HEK293 (cell line): ENCODE results near the gene TMEM72.

Source experiments
- CTCF ChIA-PET: fragments of 350-600 bp; formaldehyde crosslinking; extraction: SDS; loops from one replicate; lab custom pipeline; 2021; ENCODE audit warnings: antibody characterized with exemption; lab: Yijun Ruan, JAX
- POLR2A ChIA-PET: fragments of 300-600 bp; formaldehyde crosslinking; extraction: SDS; loops from one replicate; lab custom pipeline; 2020; ENCODE audit warnings: antibody characterized with exemption, inconsistent platforms; lab: Yijun Ruan, JAX
- H3K27ac ChIP-seq: fragments of 200-500 bp; sonication (Bioruptor generic); 2 replicates; pipeline ENCODE4 v1.5.1; 2014; ENCODE audit warnings: low read depth, low read length, control low read depth, inconsistent platforms; ENCODE audit errors: extremely low read depth
- H3K36me3 ChIP-seq, 2 experiments: fragments of 200-500 bp in 1 of 2; sonication (Bioruptor generic) in 1 of 2; 1 replicate in 1 of 2; 2 replicates in 1 of 2; pipeline ENCODE4 v1.5.1; 2014 to 2017; ENCODE audit warnings: inconsistent platforms in 2 of 2, low read length in 2 of 2; ENCODE audit not compliant: control insufficient read depth in 2 of 2, insufficient read depth in 1 of 2
- H3K4me1 ChIP-seq: fragments of 200-500 bp; sonication (Bioruptor generic); 2 replicates; pipeline ENCODE4 v1.5.1; 2014; ENCODE audit warnings: mild to moderate bottlenecking, low read length, inconsistent platforms; ENCODE audit not compliant: control insufficient read depth, insufficient read depth
- H3K4me3 ChIP-seq: 2 replicates; pipeline ENCODE4 v1.5.1; 2011; ENCODE audit warnings: low read depth, mild to moderate bottlenecking, control low read depth, low read length, moderate library complexity
- H3K9me3 ChIP-seq: fragments of 200-500 bp; sonication (Bioruptor generic); 2 replicates; pipeline ENCODE4 v1.5.1; 2014; ENCODE audit warnings: low read depth, low read length, inconsistent platforms; ENCODE audit not compliant: control insufficient read depth, insufficient read depth
- BCL11B ChIP-seq: fragments of 450-650 bp; formaldehyde crosslinking; IDR thresholded peaks from 2 replicates; pipeline ENCODE4 v1.5.1; 2016; ENCODE audit warnings: low read depth, missing biosample characterization, missing genetic modification characterization
- BCL6B ChIP-seq: fragments of 450-650 bp; formaldehyde crosslinking; IDR thresholded peaks from 2 replicates; pipeline ENCODE4 v1.5.1; 2017; ENCODE audit warnings: missing biosample characterization, missing genetic modification characterization
- PATZ1 ChIP-seq: fragments of 450-650 bp; formaldehyde crosslinking; IDR thresholded peaks from 2 replicates; pipeline ENCODE4 v1.5.1; 2016; ENCODE audit warnings: missing biosample characterization, missing genetic modification characterization
- PRDM4 ChIP-seq: fragments of 450-650 bp; formaldehyde crosslinking; IDR thresholded peaks from 2 replicates; pipeline ENCODE4 v1.5.1; 2017; ENCODE audit warnings: missing biosample characterization, missing genetic modification characterization
- TCF7L2 ChIP-seq: IDR thresholded peaks from 2 replicates; pipeline ENCODE4 v1.6.1; 2011; ENCODE audit warnings: low read depth, mild to moderate bottlenecking, inconsistent platforms, low read length, moderate library complexity, borderline replicate concordance
- ZFP37 ChIP-seq: fragments of 450-650 bp; formaldehyde crosslinking; IDR thresholded peaks from 2 replicates; pipeline ENCODE4 v1.5.1; 2016; ENCODE audit warnings: missing biosample characterization, missing genetic modification characterization
- ZNF10 ChIP-seq: fragments of 450-650 bp; formaldehyde crosslinking; IDR thresholded peaks from 2 replicates; pipeline ENCODE4 v1.5.1; 2017; ENCODE audit warnings: missing biosample characterization, missing genetic modification characterization
- ZNF169 ChIP-seq: fragments of 450-650 bp; formaldehyde crosslinking; IDR thresholded peaks from 2 replicates; pipeline ENCODE4 v1.5.1; 2016; ENCODE audit warnings: missing biosample characterization, missing genetic modification characterization
- ZNF211 ChIP-seq: fragments of 450-650 bp; formaldehyde crosslinking; IDR thresholded peaks from 2 replicates; pipeline ENCODE4 v1.5.1; 2016; ENCODE audit warnings: low read depth, missing biosample characterization, missing genetic modification characterization
- ZNF223 ChIP-seq: fragments of 450-650 bp; formaldehyde crosslinking; IDR thresholded peaks from 2 replicates; pipeline ENCODE4 v1.5.1; 2016; ENCODE audit warnings: missing biosample characterization, missing genetic modification characterization
- ZNF354C ChIP-seq: fragments of 450-650 bp; formaldehyde crosslinking; IDR thresholded peaks from 2 replicates; pipeline ENCODE4 v1.5.1; 2016; ENCODE audit warnings: missing biosample characterization, missing genetic modification characterization, low read depth, borderline replicate concordance
- ZNF558 ChIP-seq: fragments of 450-650 bp; formaldehyde crosslinking; IDR thresholded peaks from 2 replicates; pipeline ENCODE4 v1.5.1; 2016; ENCODE audit warnings: missing biosample characterization, missing genetic modification characterization
- ZNF654 ChIP-seq: fragments of 450-650 bp; formaldehyde crosslinking; IDR thresholded peaks from 2 replicates; pipeline ENCODE4 v1.5.1; 2016; ENCODE audit warnings: low read depth, missing biosample characterization, missing genetic modification characterization
- ZNF701 ChIP-seq: fragments of 450-650 bp; formaldehyde crosslinking; IDR thresholded peaks from 2 replicates; pipeline ENCODE4 v1.5.1; 2016; ENCODE audit warnings: missing biosample characterization, missing genetic modification characterization
- TF ChIP-seq, protein P1 (sequence below): fragments of 450-650 bp; formaldehyde crosslinking; IDR thresholded peaks from 2 replicates; pipeline ENCODE4 v1.5.1; 2016; ENCODE audit warnings: missing biosample characterization, missing genetic modification characterization
- TF ChIP-seq, protein P2 (sequence below): fragments of 450-650 bp; formaldehyde crosslinking; IDR thresholded peaks from 2 replicates; pipeline ENCODE4 v1.5.1; 2016; ENCODE audit warnings: missing biosample characterization, missing genetic modification characterization, borderline replicate concordance
- TF ChIP-seq, protein P3 (sequence below): fragments of 450-650 bp; formaldehyde crosslinking; IDR thresholded peaks from 2 replicates; pipeline ENCODE4 v1.5.1; 2016; ENCODE audit warnings: missing biosample characterization, missing genetic modification characterization

The TMEM72 gene

GRCh38 chr10:44895280-44895679 is 15.9 kb upstream of the TMEM72 start:
- ChIA-PET POLR2A (no interaction called here), CTCF (interaction anchor here (0.7 kb wide), 1 partner anchor 519 kb away, joined by 3 read pairs; no protein-coding TSS in a partner anchor)
- Histone ChIP-seq H3K27ac (no peak overlapping the region), H3K9me3 (no peaks in the 10 kb centered on the region), H3K36me3 (no peaks in the 10 kb centered on the region)
- TF ChIP-seq ZNF654 (tag by site-specific recombination): no peak
- TF ChIP-seq, all 188 proteins: peak for 0
- H3K4me1 ChIP-seq: no peaks in the 10 kb centered on the region
- H3K4me3 ChIP-seq: no peak overlapping the region

DNA sequence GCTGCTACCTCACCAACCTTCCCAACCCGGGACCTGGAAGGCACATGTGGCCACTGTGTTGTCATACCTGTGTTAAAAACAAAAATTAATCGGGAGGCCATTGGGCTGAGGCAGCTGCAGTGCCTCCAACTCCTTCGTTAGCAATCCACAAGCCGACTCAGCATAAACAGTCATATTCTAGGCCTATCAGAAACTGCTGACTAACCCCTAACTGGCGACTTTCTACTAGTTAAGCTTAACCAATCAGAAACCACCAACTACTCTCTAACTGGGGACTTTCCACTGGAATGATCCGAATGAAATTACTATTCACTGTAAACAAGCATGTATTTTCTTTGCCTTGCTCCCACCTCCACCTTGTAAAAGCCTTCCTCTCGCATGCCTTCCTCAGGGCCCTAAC is 14.1 kb upstream of the TMEM72 start:
- Histone ChIP-seq H3K36me3 (no peaks in the 10 kb centered on the region), H3K4me3 (no peak overlapping the region), H3K9me3 (no peaks in the 10 kb centered on the region), H3K27ac (no peak overlapping the region), H3K4me1 (no peaks in the 10 kb centered on the region)
- ChIA-PET POLR2A (no interaction called here), CTCF (no interaction called here)
- TF ChIP-seq TCF7L2: no peak
- no peak for TF ChIP-seq ZNF10
- no peak for TF ChIP-seq ZFP37 (tag by site-specific recombination)
- TF ChIP-seq ZNF223 (tag by site-specific recombination): no peak
- no peak for TF ChIP-seq PATZ1 (tag by site-specific recombination)
- no peak for TF ChIP-seq BCL11B (tag by site-specific recombination)
- no peak for TF ChIP-seq BCL6B (tag by site-specific recombination)
- TF ChIP-seq, protein P1, sequence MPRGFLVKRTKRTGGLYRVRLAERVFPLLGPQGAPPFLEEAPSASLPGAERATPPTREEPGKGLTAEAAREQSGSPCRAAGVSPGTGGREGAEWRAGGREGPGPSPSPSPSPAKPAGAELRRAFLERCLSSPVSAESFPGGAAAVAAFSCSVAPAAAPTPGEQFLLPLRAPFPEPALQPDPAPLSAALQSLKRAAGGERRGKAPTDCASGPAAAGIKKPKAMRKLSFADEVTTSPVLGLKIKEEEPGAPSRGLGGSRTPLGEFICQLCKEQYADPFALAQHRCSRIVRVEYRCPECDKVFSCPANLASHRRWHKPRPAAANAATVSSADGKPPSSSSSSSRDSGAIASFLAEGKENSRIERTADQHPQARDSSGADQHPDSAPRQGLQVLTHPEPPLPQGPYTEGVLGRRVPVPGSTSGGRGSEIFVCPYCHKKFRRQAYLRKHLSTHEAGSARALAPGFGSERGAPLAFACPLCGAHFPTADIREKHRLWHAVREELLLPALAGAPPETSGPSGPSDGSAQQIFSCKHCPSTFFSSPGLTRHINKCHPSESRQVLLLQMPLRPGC (tag by site-specific recombination): no peak

- Histone ChIP-seq H3K27ac (no peak overlapping the region), H3K36me3 (no peaks in the 10 kb centered on the region), H3K9me3 (no peaks in the 10 kb centered on the region), H3K4me1 (peaks cover 5% of the 10 kb centered on the region; the same call in 1 of the 2 replicates), H3K4me3 (no peak overlapping the region)
- ChIA-PET CTCF (no interaction called here), POLR2A (no interaction called here)
- TF ChIP-seq PRDM4 (tag by site-specific recombination) (no peak), ZNF701 (tag by site-specific recombination) (no peak), ZNF223 (tag by site-specific recombination) (no peak), ZNF211 (tag by site-specific recombination) (no peak), ZNF558 (tag by site-specific recombination) (no peak), ZNF169 (no peak), ZNF354C (tag by site-specific recombination) (no peak)
- TF ChIP-seq, protein P2, sequence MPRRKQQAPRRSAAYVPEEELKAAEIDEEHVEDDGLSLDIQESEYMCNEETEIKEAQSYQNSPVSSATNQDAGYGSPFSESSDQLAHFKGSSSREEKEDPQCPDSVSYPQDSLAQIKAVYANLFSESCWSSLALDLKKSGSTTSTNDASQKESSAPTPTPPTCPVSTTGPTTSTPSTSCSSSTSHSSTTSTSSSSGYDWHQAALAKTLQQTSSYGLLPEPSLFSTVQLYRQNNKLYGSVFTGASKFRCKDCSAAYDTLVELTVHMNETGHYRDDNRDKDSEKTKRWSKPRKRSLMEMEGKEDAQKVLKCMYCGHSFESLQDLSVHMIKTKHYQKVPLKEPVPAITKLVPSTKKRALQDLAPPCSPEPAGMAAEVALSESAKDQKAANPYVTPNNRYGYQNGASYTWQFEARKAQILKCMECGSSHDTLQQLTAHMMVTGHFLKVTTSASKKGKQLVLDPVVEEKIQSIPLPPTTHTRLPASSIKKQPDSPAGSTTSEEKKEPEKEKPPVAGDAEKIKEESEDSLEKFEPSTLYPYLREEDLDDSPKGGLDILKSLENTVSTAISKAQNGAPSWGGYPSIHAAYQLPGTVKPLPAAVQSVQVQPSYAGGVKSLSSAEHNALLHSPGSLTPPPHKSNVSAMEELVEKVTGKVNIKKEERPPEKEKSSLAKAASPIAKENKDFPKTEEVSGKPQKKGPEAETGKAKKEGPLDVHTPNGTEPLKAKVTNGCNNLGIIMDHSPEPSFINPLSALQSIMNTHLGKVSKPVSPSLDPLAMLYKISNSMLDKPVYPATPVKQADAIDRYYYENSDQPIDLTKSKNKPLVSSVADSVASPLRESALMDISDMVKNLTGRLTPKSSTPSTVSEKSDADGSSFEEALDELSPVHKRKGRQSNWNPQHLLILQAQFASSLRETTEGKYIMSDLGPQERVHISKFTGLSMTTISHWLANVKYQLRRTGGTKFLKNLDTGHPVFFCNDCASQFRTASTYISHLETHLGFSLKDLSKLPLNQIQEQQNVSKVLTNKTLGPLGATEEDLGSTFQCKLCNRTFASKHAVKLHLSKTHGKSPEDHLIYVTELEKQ: no peak
- TF ChIP-seq, protein P3, sequence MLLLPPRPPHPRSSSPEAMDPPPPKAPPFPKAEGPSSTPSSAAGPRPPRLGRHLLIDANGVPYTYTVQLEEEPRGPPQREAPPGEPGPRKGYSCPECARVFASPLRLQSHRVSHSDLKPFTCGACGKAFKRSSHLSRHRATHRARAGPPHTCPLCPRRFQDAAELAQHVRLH (tag by site-specific recombination): no peak
These were observed 12.5 kb upstream of the TMEM72 start for GRCh38 chr10:44898665-44899064.
